Measurements from ENCODE around the gene PIGR. TPM values are rescaled to one million over a fixed set of nuclear protein-coding genes. Genes with fewer than 3 reads are reported as not detected.

Gene PIGR
- polyA plus RNA-seq, 1 donor (not counting 4 experiments of a cell fraction or from before 2014, with no cell fraction given) = 0.01 TPM

DNA sequence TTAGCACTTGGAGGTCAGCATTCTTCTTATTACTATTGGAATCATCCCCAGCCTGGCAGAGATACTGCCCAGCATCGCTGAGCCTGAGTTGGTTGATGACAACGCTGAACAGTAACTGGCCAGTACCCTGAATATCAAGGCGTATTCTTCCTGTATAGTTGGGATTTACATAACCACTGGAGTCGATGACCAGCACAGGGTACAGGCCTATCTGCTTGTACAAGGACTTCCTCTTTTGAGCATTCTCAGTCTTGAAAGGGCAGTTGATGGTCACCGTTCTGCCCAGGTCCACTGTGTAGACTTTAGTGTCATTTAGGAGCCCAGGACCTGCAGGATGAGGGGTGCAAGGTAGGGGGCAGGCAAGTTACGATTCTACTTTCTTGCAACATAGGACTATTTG is 8.8 kb downstream of the PIGR start:
- Histone ChIP-seq H3K9me1 (ENCODE audit: control insufficient read depth, extremely low read depth, insufficient read depth, low read length) (no peaks in the 10 kb centered on the region), H3K9ac (ENCODE audit: control insufficient read depth, extremely low read depth, insufficient read depth, low read length) (no peak overlapping the region), H3K4me1 (ENCODE audit: control insufficient read depth, extremely low read depth, insufficient read depth, low read length) (peaks cover 6% of the 10 kb centered on the region), H3K27ac (ENCODE audit: control insufficient read depth, insufficient read depth, low read length) (no peak overlapping the region), H3K9me3 (ENCODE audit: control insufficient read depth, low read depth, low read length) (no peaks in the 10 kb centered on the region), H4K20me1 (ENCODE audit: control insufficient read depth, extremely low read depth, insufficient read depth, low read length) (no peaks in the 10 kb centered on the region), H3K4me2 (ENCODE audit: control insufficient read depth, extremely low read depth, insufficient read depth, low read depth, low read length) (no peak overlapping the region), H3K36me3 (ENCODE audit: control insufficient read depth in 2 of 2, extremely low read depth in 1 of 2, insufficient read depth in 2 of 2, low read length in 2 of 2) (no peaks in the 10 kb centered on the region), H2AFZ (ENCODE audit: control insufficient read depth, low read length) (no peak overlapping the region), H3K79me2 (ENCODE audit: control insufficient read depth, insufficient read depth, low read length) (no peaks in the 10 kb centered on the region), H3K27me3 (ENCODE audit: control insufficient read depth, extremely low read depth, insufficient read depth, low read length) (no peaks in the 10 kb centered on the region), H3K4me3 (ENCODE audit: control insufficient read depth in 2 of 3, extremely low read depth in 1 of 3, insufficient read depth in 2 of 3, low read depth in 1 of 3, low read length in 3 of 3) (no peak overlapping the region)
- TF ChIP-seq EZH2 (IDR thresholded peaks at IDR 0.05; ENCODE audit: low read length) = no peak
- TF ChIP-seq, protein P1, sequence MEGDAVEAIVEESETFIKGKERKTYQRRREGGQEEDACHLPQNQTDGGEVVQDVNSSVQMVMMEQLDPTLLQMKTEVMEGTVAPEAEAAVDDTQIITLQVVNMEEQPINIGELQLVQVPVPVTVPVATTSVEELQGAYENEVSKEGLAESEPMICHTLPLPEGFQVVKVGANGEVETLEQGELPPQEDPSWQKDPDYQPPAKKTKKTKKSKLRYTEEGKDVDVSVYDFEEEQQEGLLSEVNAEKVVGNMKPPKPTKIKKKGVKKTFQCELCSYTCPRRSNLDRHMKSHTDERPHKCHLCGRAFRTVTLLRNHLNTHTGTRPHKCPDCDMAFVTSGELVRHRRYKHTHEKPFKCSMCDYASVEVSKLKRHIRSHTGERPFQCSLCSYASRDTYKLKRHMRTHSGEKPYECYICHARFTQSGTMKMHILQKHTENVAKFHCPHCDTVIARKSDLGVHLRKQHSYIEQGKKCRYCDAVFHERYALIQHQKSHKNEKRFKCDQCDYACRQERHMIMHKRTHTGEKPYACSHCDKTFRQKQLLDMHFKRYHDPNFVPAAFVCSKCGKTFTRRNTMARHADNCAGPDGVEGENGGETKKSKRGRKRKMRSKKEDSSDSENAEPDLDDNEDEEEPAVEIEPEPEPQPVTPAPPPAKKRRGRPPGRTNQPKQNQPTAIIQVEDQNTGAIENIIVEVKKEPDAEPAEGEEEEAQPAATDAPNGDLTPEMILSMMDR (optimal IDR thresholded peaks at IDR 0.05 in 1 of 3, IDR thresholded peaks at IDR 0.05 in 1 of 3, conservative IDR thresholded peaks at IDR 0.05 in 1 of 3; ENCODE audit: extremely low read depth in 1 of 3, insufficient read depth in 2 of 3, low read length in 3 of 3) = no peak
- dilution Hi-C loops (cut with MboI; ENCODE audit: extremely low pct_ligation_motif_present, low sequenced_read_pairs) = no loop called here
- FAIRE-seq (no peak), DNase-seq (ENCODE audit: low read depth, low spot score) (no peak)

GRCh38 chr1:206935491-206936067 is 10.7 kb downstream of the PIGR start:
- no peaks in the 10 kb centered on the region for H3K9me3 ChIP-seq (ENCODE audit: control insufficient read depth, low read depth, low read length)
- no peak overlapping the region for H3K4me2 ChIP-seq (ENCODE audit: control insufficient read depth, extremely low read depth, insufficient read depth, low read depth, low read length)
- no peak overlapping the region for H3K9ac ChIP-seq (ENCODE audit: control insufficient read depth, extremely low read depth, insufficient read depth, low read length)
- H3K79me2 ChIP-seq (ENCODE audit: control insufficient read depth, insufficient read depth, low read length) = no peaks in the 10 kb centered on the region
- TF ChIP-seq, protein P1 (optimal IDR thresholded peaks at IDR 0.05 in 1 of 3, IDR thresholded peaks at IDR 0.05 in 1 of 3, conservative IDR thresholded peaks at IDR 0.05 in 1 of 3; ENCODE audit: extremely low read depth in 1 of 3, insufficient read depth in 2 of 3, low read length in 3 of 3) = peak; percentile 43 to 56 (median 43)
- TF ChIP-seq EZH2 (IDR thresholded peaks at IDR 0.05; ENCODE audit: low read length) = no peak
- FAIRE-seq (no peak), DNase-seq (ENCODE audit: low read depth, low spot score) (no peak)
- H2AFZ ChIP-seq (ENCODE audit: control insufficient read depth, low read length) = no peak overlapping the region
- no peaks in the 10 kb centered on the region for H3K36me3 ChIP-seq (ENCODE audit: control insufficient read depth in 2 of 2, extremely low read depth in 1 of 2, insufficient read depth in 2 of 2, low read length in 2 of 2)
- peaks cover 6% of the 10 kb centered on the region for H3K4me1 ChIP-seq (ENCODE audit: control insufficient read depth, extremely low read depth, insufficient read depth, low read length)
- no peak overlapping the region for H3K27ac ChIP-seq (ENCODE audit: control insufficient read depth, insufficient read depth, low read length)
- dilution Hi-C loops (cut with MboI; ENCODE audit: extremely low pct_ligation_motif_present, low sequenced_read_pairs) = no loop called here
- H4K20me1 ChIP-seq (ENCODE audit: control insufficient read depth, extremely low read depth, insufficient read depth, low read length) = no peaks in the 10 kb centered on the region
- no peaks in the 10 kb centered on the region for H3K27me3 ChIP-seq (ENCODE audit: control insufficient read depth, extremely low read depth, insufficient read depth, low read length)
- H3K4me3 ChIP-seq (ENCODE audit: control insufficient read depth in 2 of 3, extremely low read depth in 1 of 3, insufficient read depth in 2 of 3, low read depth in 1 of 3, low read length in 3 of 3) = no peak overlapping the region
- H3K9me1 ChIP-seq (ENCODE audit: control insufficient read depth, extremely low read depth, insufficient read depth, low read length) = no peaks in the 10 kb centered on the region

Measured in keratinocyte (primary cell).